NCI-H1694 (cell line): ENCODE data around the gene FHIP1B.

Source experiments
- DNase-seq: peaks from one replicate; lab custom pipeline; 2025; lab: John Stamatoyannopoulos, UW

Gene FHIP1B

DNA sequence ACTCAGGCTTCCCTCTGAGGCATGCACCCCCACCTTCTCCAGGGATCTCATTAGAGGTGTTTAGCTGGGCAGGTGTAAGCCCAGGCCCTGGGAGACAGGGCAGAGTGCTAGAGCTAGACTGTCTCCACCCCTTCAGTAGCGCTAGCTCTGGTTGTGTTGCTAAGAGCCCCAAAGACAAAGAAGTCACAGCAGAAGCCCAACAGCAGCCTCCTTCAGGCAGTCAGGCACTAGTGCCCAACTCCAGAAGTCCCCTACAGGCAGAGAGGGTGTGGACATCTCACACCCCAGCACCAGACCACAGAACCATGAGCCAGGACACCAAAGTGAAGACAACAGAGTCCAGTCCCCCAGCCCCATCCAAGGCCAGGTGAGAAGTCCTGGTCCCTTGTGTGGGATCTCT, 4.5 kb upstream of the FHIP1B start, which contains the start of gene CNGA4:
Gene CNGA4 (plus strand): TSS at position 188 of the 400 bp plus-strand sequence. CDS start 118 bp downstream, at position 306.
- DNase-seq: no peak

DNA sequence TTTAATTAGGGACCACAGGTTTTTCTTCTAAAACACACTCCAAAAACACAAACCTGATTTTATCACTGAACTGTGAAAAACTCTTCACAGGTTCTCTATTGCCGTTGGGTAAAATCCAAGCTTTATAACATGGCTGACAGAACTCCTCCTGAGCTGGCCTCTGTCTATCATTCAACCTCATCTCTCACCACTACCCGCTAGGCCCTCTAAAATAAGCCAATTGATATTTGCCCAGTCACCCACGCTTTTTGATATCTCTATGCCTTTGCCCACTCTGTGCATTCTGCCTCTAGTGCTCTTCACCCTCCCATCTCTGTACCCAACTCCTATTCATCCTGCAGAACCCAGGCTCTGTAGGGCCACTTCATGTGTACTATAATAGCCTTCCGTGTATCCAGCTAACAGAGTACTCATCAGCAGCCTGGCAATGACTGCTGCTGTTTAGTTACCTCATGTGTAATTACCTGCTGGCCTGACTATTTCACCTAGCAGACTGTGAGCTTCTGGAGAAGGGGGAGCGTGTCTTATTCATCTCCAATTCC, 3.4 kb upstream of the FHIP1B start:
- no peak for DNase-seq

DNA sequence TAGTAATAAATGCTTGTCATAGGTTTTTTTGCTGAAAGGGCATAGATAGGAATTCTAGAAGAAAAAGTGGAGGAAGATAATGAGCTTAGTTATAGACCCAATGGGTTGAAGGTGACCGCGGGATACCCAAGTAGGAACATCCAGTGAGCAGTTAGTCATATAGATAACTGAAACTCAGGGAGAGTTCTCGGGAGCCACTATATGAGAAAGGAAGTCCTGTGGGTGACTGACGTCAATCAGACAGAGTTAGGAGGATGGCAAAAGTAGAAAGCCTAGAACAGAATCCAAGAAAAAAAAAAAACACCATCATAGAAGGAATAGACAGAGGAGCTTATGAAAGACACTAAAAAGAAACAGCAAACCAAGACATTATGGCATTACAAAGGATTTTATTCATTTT, 2.8 kb upstream of the FHIP1B start:
- no peak for DNase-seq

DNA sequence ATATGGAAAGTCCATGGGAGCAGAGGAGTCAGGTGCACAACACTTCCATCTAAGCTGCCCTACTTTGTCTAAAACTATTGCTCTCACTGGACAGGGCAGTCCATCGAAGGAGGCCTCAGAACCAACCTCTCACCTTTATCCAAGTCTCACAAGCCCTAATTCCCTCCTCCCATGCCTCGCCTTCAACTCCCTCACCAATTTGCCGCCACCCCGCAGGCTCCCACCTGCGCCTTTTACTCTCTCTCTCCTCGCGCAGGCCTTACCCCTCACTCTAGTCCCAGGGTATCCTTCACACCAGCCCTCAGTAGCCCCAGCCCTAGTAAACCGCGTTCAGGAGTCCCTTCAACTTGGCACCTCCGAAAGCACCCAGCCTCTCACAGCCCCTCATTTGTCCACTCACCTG, 451 bp downstream of the FHIP1B start:
- DNase-seq: no peak

DNA sequence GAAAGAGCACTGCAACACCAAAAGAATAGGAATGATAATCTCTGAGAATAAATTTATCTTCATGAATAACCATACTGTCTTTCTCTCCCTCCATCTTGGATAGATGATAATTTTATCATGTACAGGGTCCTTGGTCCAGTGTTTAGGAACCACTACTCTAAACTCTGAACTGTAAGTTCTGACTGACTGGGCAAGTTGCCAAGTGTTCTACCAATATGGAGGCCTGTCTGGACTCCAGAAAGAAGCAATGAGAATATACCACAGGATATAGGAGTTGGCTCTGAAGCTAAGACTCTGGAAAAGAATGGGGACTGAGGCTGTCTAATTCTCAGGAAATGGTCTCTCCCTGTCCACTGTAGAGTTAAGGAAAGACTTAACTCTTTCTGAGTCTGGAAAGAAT, 1.5 kb downstream of the FHIP1B start:
- no peak for DNase-seq

DNA sequence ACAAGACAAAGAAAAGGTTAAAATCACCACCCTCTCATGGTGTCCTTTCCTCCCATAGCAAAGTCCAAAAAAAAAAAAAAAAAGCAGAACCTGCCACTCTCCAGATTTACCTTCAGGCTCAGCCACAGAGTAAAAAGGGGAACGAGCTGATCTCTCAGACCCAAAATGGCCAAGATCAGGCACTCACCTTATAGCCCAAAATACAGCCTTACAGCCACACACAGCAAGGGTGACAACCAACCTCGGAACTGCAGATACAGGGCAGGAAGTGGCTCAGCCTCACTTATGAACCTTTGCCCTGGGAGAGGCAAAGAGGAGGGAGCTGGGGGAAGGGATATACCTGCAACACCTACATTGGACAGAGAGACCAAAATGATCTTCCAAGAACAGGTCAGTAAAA, 4.5 kb downstream of the FHIP1B start:
- DNase-seq: no peak

DNA sequence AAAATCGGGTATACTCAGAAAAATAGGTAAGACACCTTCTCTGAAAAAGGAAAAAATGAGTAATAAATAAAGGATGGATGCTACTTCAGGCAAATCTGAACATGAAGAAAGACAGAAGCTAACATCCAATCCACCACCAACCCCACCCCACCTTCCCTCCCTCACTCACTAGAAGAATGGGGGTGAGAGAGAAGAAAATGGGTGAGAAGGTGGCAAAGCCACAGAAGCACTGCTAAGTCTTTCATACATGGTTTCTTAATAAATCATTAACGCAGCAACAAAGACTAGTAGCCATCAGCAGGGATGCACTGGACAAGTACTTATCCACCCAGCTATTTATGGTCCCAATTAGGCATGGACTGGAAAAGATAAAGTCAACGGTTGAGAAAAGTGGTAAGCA, 5.9 kb downstream of the FHIP1B start:
- no peak for DNase-seq

DNA sequence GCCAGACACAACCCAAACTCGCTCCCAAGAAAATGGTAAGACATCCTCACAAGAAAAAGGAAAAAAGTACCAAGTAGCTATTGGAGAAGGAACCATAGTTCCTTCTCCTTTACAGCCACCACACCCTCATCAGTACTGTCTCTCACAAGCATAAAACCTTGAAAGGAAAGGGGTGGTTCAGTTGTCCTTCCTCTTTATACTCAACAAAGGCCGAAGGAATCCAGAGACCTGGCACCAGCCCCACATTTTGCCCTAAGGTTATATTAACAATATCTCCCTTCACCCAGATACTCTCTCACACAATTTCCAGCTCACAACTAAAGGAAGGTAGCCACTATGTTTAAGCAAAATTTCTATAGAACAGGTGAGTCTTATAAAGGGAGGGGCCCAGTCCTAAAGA, 8.5 kb downstream of the FHIP1B start:
- DNase-seq: no peak

DNA sequence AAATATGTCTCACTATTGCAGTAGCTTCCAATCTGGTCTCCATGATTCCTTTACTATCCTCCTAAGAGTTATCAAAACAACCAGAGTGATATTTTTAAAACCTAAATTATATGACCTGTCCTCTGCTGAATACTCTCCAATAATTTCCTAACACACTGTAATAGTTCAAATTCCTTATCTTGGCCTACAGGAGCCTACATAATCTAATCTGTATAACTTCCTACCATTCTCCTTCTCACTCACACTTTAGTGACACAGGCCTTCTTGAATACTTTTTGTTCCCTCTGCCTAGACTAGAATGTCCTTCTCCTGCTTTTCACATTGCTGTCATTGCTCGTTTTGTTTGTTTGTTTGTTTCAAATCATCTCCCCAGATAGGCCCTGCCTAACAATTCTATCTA, 9.4 kb downstream of the FHIP1B start:
- no peak for DNase-seq

DNA sequence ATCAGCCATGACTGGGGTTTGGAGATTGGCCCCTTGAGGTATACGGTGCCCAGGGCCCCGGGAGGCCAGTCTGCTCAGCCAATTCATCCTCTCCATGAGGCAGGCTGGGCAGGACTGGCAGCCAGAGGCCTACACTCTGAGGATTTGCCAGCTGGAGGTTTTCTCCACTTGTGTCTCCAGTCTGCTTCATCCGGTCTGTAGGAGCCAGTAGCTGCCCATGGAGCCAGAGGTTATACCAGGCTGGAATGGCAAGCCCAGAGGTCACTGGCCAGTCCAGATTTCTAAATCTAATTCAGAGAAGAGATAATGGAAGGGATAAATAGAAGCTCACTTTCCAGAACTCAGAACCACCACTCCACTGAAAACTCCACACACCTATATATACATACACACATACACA, 10.0 kb downstream of the FHIP1B start:
- DNase-seq: no peak

DNA sequence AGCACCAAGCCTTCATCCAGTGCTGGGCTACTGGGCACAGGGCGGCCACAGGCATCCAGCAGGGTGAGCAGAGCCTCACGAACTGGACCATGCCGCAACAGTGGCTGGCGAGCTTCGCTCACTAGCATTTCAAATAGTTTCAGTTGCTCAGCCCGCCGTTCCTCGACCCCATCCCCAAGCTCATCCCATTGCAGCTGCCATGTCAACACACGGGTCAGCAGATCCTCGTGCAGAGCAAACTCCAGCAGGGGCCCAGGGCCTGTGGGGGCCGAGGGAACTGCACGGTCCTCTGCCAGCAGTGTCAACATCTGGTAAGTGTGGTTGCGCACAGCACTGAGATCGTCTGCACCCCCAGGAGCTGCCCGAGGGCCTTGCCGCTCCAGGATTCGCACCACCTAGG, 10.6 kb downstream of the FHIP1B start:
- no peak for DNase-seq

DNA sequence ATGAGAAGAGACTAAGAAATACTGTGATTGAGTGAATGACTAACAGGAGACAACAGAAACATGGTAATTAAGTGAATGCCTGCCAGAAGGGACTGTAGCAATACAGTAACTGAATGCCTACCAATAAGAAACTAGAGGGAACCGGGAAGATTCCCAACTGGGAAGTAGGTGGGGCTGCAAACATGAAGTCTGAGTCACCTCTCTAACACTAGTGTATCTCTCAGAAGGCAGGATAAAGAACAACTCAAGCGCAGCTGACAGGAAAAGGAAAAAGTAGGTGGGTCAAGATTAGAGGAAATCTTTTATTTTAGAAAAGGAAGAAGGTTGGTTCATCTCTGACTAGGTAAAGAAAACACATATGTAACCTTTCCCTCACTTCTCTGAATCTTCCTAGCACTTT, 15.1 kb downstream of the FHIP1B start:
- no peak for DNase-seq

DNA sequence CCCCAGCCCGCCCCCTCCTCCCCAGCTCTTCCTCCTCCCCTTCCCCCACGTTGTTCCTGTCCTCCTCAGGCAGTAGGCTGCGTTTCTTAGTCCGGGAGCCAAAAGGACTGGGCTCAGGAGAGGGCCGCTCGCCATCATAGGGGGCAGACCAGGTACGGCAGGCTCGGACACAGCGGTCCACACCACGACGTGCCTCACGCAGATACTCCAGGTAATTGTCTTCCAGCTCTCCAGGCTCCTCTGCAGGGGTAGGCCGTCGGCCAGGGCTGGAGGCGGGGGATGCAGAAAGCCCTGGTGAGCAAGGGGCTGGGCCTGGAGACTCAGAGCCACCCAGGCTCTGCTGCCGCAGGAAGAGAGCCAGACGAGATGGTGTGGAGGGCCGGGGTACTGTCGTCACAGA, 16.7 kb downstream of the FHIP1B start:
- DNase-seq: no peak

DNA sequence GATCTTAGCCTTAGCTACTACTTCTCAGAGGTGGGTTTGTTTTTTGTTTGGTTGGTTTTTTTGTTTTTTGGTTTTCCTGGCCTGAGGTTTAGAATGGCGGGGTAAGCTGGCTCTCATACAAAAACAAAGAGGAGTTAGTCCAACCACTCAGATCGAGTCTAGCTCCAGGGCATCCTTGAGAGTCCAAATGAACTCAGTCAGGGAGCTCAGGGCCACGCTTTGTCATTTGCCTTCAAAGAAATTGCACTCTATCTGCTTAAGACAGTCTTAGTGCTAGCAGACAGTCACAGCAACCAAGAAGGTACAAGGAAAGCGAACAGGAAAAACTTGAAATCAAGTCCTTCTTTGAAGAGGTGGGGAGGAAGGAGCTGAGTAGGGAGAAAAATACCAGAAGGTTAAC, 17.9 kb downstream of the FHIP1B start:
- DNase-seq: no peak

DNA sequence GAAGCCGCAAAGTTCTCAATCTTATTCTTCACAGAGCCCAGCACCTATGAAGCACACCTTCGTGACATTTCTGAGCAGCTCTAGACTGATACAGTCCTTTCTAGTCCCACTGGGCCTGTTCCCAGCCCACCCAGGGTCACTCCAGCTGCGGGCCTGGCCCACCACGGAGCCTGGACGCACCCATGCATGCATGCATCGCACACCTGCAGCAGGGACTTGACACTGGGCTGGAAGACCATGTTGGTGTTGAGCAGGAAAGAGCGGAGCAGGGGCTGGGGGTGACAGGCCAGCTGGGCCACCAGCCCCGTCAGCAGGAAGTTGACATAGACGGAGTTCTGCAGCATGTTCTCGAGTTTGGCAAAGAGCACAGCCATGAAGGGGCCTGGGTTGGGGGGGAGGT, 19.9 kb downstream of the FHIP1B start:
- DNase-seq: no peak

DNA sequence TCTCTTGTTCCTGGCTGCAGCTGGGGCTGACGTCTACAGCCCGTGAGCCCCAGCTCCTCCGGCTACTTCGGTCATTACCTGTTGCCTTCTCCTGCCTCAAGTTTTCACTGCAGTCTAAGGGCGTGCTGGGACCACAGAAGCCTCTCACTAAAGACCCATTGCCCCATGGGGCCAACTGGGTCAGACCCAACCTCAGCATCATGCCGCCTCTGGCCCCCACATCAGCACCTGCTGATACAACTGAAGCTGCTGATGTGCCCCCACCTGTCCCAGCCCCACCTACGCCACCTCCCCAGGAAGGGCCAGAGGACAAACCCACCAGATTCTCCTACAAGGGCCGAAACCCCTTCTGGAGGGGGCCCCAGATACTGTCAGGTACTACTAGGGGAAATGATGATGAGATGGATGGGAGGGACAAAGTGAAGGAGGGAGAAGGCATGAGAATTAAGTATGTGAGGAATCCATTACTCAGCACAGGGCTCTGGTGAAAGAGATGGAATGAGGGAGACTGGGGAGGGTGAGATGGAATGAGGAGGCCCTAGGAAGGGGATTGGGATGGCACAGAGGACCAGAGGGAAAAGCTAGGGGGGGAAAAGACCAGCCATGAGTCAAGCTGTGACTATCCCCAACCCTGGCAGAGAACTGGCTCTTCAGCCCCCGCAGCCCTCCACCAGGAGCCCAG, 24.0 kb downstream of the FHIP1B start:
- DNase-seq: no peak

DNA sequence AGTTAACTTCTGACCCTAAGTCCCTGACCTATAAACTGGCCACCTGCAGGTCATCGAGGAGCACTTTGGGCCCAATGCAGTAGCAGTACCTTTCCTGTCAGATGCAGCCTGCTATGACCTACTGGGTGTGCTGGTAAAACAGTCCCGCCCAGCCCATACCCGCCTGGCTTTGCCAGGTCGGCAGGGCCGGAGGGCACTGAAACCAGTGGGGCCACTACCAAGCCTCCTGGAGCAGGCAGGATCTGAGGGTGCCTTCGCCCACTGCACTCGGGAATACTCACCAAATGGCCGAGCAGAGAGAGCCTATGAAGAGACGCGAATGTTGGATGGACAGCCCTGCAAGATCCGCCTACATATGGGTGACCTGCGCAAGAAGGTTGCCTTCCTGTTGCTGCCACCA, 24.6 kb downstream of the FHIP1B start:
- no peak for DNase-seq

DNA sequence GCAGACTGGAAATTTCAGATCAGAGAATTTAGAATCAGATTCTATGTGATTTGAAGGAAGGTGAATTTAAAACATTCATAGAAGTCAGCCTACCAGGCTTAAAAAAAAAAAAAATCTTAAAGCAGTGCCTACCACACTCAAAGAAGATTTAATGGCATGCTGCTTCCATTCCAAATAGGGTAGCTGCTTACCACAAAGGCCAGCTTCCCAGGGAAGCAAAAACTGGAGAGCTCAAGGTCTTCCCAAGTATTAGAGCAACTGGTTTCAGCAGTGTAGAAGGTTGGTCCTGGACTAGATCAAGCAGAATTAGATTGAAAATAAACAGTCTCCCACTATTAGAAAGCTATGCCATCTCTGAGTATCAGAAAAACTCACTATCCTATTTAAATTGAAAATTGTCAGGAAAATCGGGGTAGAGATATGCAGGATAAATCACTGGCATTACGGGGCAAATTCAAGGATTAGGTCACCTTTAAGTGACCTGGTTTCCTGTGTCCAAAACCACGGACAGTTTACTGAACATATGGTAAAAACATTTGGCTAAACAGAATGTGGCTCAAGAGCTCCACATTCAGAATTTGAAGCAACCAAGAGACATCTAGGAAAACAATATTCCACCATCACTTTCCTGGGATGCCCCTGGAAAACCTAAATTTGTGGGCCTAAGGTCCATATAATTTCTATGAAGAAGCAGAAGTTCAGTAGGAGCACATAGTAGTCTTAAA, 27.8 kb downstream of the FHIP1B start:
- DNase-seq: no peak

DNA sequence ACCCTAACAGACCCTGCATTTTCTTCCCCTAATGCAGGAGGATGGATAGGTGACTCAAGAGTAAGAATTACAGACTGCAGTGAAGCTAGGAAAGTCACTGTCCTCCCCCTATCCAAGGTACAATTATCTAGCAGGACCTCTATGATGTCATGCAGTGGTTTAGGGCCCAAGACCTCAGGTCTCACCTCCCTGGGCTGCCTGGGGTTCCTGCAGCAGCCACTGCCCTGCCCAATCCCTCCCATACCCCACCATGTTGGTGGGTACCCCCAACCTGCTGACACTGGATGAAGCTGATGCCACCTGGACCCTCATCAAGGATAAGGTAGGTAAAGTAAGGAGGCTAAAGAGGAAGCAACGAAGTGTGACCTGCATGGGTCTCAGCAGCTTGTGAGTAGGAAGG, 29.1 kb downstream of the FHIP1B start, which contains the start of gene C11orf42:
Gene C11orf42 (plus strand): TSS at position 192 of the 400 bp plus-strand sequence. CDS start 59 bp downstream, at position 251.
- DNase-seq: no peak

DNA sequence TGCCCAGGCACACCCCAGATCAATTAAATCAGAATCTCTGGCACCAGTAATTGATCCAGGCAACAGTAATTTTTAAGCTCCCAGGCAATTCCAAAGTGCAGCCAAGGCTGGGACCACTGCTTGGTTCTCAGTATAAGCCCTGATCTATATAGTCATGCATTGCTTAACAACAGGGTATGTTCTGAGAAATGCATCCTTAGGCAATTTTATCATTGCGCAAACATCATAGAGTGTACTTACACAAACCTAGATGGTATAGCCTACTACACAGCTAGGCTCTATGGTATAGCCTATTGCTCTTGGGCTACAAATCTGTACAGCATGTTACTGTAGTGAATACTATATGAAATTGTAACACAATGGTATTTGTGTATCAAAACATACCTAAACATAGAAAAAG, 29.7 kb downstream of the FHIP1B start:
- no peak for DNase-seq

DNA sequence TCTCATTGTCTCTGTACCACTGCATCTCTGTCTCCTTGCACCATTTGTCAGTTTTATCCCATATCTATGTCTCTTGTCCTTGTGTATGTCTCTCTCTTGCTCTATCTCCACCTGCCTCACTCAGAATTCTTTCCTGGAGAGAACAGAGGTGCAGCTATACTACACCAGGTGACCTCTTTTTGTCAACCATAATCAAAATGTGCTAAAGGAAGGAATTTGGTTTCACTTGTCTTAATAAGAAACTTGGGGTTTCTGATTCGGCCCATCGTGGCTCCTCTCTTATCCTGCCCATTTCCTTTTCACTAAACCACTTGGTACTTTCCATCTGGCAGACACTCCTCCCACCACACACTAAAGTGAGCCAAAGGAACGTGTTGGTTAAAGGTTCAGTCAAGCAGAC, 31.1 kb downstream of the FHIP1B start:
- DNase-seq: no peak

DNA sequence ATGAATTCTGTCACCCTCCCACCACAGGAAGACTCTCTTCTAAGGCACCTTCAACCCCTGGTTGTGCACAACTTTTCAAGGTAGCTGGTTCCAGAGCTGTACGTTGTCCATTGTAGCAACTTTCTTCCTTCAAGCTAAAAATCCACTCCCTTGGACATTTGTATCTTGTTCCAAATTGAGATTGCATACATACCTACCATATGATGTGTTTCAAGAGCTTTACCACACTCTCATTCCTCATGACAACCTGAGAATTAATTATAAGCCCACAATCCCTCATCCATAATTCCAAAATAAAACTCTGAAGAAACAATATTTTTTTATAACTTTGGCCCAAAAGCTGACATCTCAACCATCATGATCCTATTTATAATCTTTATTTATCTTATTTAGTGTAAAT, 32.4 kb downstream of the FHIP1B start:
- no peak for DNase-seq

DNA sequence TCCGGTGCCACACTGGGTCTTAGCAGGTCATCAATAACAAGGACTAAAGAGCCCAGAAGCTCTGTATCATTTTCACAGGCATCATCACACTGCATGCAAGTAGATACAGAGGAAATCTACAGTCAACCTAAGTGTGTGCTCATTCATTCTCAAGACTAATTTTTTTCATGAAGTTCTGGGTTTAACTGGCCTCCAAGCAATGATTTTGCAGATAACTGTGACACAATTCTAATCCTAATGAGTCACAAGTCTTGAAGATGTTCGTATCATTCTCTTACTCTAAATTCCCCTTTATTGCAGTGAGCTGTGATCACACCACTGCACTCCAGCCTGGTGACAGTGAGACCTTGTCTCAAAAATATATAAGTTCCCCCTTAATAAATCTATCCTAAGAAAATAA, 33.0 kb downstream of the FHIP1B start:
- DNase-seq: no peak

DNA sequence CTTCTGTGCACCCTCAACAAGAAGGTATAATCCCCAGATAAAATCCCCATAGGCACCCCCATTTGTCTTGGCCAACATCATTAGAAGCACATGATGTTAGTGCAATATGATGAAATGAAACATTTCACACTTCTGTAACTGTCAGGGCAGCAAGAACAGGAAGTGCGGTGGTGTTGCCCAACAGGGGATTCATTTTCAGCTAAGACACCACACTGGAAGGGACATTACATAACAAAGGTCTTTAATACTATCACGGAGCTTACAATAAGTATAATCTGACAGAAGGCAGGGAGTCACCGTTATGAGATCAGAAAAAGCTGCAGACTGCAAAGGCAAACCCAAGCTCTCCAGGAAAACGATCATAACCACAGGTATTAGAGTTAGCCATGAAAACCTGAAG, 33.5 kb downstream of the FHIP1B start:
- no peak for DNase-seq
